MCF 10A (cell line): Measurements from ENCODE around the gene GALNT10. TPM values are rescaled to one million over a fixed set of nuclear protein-coding genes. Genes with fewer than 3 reads are reported as not detected.
A peak's percentile ranks its signal among the peaks of the same experiment; 100 is the strongest.

Source experiments
- BruUV-seq: library from RNA; stranded (reverse); fragments of 400-500 nt; replicated peaks from 2 replicates; lab custom pipeline; 2021; lab: Mats Ljungman, UMichigan
- CTCF ChIA-PET: fragments of 300-600 bp; sonication (Branson Sonifier 250); formaldehyde crosslinking; extraction: SDS; loops from one replicate; lab custom pipeline; 2021; ENCODE audit warnings: antibody characterized with exemption, inconsistent platforms; lab: Yijun Ruan, JAX
- POLR2A ChIA-PET: fragments of 300-600, 350-650 bp; sonication (Branson Sonifier 250); formaldehyde crosslinking; extraction: SDS; loops from one replicate; lab custom pipeline; 2020; ENCODE audit warnings: antibody characterized with exemption, inconsistent platforms; lab: Yijun Ruan, JAX
- DNase-seq: peaks from one replicate; pipeline ENCODE4 v3.0.0-alpha.2; 2018; ENCODE audit not compliant: unreplicated experiment
- H3K27ac Mint-ChIP-seq: one replicate; pipeline ENCODE4 v1.8.0; 2022; ENCODE audit warnings: mild to moderate bottlenecking, low read depth, mixed read lengths; ENCODE audit not compliant: unreplicated experiment
- H3K27me3 Mint-ChIP-seq: one replicate; pipeline ENCODE4 v1.8.0; 2022; ENCODE audit warnings: mixed read lengths; ENCODE audit not compliant: insufficient read depth, unreplicated experiment
- H3K36me3 Mint-ChIP-seq: one replicate; pipeline ENCODE4 v1.8.0; 2022; ENCODE audit warnings: mild to moderate bottlenecking, moderate library complexity, mixed read lengths; ENCODE audit not compliant: insufficient read depth, unreplicated experiment
- H3K4me1 Mint-ChIP-seq: one replicate; pipeline ENCODE4 v1.8.0; 2022; ENCODE audit warnings: mixed read lengths; ENCODE audit not compliant: insufficient read depth, unreplicated experiment
- H3K4me3 Mint-ChIP-seq: one replicate; pipeline ENCODE4 v1.8.0; 2022; ENCODE audit warnings: mild to moderate bottlenecking, moderate library complexity, mixed read lengths; ENCODE audit not compliant: unreplicated experiment
- H3K9me3 Mint-ChIP-seq: one replicate; pipeline ENCODE4 v1.8.0; 2022; ENCODE audit warnings: mixed read lengths; ENCODE audit not compliant: unreplicated experiment
- intact Hi-C: fragments of 100-400 bp; cut with micrococcal nuclease; formaldehyde crosslinking; loops from 2 replicates; pipeline ENCODE4 v1.14.1; 2022
- total RNA-seq: library from RNA; stranded (reverse); gene quantifications from 2 replicates; pipeline ENCODE4 v1.2.3, GENCODE V29; 2022
- TF ChIP-seq, protein P1 (sequence below): fragments of 200-600 bp; IDR thresholded peaks from one replicate; pipeline ENCODE4 v1.8.0; 2022; ENCODE audit warnings: antibody characterized with exemption, mild to moderate bottlenecking; ENCODE audit not compliant: unreplicated experiment

GALNT10 gene
- total RNA-seq, 1 experiment from 2014 or later, result 57.4 TPM

DNA sequence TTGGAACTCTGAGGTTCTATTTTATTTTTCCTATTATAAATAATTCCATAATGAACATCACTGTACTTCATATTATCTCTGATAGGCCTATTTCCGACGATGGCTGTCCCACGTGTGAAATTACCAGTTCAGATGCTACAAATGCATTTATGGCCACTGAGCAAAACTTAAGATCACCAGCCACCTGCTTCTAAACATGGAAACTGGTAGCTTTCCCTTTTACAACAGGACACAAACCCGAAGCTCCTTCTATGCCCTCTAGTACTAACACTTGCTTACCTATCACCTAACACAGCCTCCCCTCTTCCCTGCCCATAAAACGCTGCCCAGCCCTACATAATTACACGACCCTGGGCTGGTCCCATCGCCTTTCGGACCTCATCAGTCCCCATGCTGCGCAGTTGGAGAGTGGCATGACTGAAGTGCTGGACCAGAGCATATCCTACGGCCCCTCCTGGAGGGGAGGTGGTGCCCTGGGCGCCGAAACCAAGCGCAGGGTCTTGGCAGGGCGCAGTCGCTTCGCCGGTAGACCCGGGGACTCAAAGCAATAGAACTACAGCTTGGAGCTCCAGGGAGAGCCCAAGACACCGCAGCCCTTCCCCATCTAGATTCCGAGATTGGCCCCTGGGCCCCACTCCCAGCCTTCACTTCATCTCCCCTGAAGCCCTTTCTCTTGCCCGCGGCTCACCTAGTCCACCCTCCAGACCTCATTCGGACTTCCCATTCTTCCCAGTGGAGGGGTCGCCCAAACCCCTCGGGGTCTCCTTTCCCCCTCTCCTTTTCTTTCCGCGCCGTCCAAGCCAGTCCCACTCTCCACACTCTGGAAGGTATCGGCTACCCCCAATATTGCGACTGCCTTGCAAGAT, 254.3 kb downstream of the GALNT10 start:
- POLR2A ChIA-PET, result interaction anchor here (0.9 to 1.4 kb wide), 7 partner anchors 17 to 415 kb away, joined by 3 to 12 read pairs (median 4); partner anchors contain the start of genes FAM114A2, GALNT10 and MFAP3
- Mint-ChIP-seq H3K36me3 (peaks cover 38% of the 10 kb centered on the region), H3K27ac (peak overlapping the region; percentile 90), H3K4me1 (peaks cover 43% of the 10 kb centered on the region), H3K27me3 (no peaks in the 10 kb centered on the region), H3K4me3 (peak overlapping the region; percentile 99), H3K9me3 (no peaks in the 10 kb centered on the region)
- peak; percentile 29 for DNase-seq
- no TSS peak for BruUV-seq
- intact Hi-C loops, result loop anchor here (1.0 kb wide), 1 partner anchor 21 kb away; no protein-coding TSS in a partner anchor
- CTCF ChIA-PET, result interaction anchor here (0.6 to 1.7 kb wide), 3 partner anchors 22 to 251 kb away, joined by 3 to 8 read pairs (median 3); no protein-coding TSS in a partner anchor
- TF ChIP-seq, protein P1, sequence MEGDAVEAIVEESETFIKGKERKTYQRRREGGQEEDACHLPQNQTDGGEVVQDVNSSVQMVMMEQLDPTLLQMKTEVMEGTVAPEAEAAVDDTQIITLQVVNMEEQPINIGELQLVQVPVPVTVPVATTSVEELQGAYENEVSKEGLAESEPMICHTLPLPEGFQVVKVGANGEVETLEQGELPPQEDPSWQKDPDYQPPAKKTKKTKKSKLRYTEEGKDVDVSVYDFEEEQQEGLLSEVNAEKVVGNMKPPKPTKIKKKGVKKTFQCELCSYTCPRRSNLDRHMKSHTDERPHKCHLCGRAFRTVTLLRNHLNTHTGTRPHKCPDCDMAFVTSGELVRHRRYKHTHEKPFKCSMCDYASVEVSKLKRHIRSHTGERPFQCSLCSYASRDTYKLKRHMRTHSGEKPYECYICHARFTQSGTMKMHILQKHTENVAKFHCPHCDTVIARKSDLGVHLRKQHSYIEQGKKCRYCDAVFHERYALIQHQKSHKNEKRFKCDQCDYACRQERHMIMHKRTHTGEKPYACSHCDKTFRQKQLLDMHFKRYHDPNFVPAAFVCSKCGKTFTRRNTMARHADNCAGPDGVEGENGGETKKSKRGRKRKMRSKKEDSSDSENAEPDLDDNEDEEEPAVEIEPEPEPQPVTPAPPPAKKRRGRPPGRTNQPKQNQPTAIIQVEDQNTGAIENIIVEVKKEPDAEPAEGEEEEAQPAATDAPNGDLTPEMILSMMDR, result no peak

DNA sequence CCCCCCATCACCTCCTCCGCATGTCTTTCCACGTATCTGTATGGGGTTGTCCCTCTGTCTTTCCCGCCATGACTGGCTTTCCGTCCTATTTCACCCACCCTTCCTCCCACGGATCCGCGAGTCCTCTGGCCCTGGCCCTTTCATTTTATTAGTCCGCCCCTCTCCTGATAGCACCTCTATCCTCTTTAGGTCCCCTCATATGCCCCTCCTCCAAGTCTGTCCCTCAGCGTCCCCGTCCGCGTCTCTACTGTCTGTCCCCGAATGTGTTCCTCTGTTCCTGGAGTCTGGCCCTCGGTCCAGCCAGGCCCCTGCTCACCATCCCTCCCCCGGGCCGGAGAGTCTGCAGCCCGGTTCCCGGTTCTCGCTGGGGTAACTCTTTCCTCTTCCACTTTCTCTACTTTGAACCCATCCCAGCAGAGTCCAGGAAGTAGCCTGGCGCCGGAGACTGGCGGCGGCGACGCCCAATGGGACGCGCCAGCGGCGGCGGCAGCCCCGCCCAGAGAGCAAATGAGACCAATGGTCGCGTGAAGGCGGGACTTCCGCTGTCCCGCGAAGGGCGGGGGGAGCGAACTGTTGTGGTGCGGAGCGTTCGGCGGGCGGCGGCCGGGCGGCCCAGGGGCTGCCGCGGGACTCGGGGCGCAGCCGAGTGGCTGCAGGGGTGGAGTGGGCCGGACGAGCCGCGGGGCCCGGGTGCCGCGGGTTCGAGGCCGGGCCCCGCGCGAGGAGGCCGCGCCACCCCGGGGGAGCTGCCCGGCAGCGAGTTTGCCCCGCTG, 255.1 kb downstream of the GALNT10 start, which contains the start of gene SAP30L:
Gene SAP30L (plus strand): TSS at position 576 of the 773 bp plus-strand sequence. CDS start 608 bp downstream, outside the sequence.
- no peaks in the 10 kb centered on the region for H3K27me3 Mint-ChIP-seq
- DNase-seq, result peak; percentile 98
- CTCF ChIA-PET, result interaction anchor here (0.6 to 1.7 kb wide), 4 partner anchors 14 to 21 kb away, joined by 3 to 8 read pairs (median 4); no protein-coding TSS in a partner anchor
- peak within 1 kb of the TSS; percentile 99 for H3K4me3 Mint-ChIP-seq
- H3K9me3 Mint-ChIP-seq, result no peaks in the 10 kb centered on the region
- peaks cover 47% of the 10 kb centered on the region for H3K4me1 Mint-ChIP-seq
- TF ChIP-seq, protein P1, result no peak
- peaks cover 36% of the 10 kb centered on the region for H3K36me3 Mint-ChIP-seq
- intact Hi-C loops, result loop anchor here (1.0 kb wide), 1 partner anchor 20 kb away; no protein-coding TSS in a partner anchor
- no TSS peak for BruUV-seq
- POLR2A ChIA-PET, result interaction anchor here (0.7 to 4.0 kb wide), 12 partner anchors 12 to 1259 kb away, joined by 3 to 34 read pairs (median 4); partner anchors contain the start of genes FAM114A2 and MFAP3
- H3K27ac Mint-ChIP-seq, result peak within 1 kb of the TSS; percentile 90

DNA sequence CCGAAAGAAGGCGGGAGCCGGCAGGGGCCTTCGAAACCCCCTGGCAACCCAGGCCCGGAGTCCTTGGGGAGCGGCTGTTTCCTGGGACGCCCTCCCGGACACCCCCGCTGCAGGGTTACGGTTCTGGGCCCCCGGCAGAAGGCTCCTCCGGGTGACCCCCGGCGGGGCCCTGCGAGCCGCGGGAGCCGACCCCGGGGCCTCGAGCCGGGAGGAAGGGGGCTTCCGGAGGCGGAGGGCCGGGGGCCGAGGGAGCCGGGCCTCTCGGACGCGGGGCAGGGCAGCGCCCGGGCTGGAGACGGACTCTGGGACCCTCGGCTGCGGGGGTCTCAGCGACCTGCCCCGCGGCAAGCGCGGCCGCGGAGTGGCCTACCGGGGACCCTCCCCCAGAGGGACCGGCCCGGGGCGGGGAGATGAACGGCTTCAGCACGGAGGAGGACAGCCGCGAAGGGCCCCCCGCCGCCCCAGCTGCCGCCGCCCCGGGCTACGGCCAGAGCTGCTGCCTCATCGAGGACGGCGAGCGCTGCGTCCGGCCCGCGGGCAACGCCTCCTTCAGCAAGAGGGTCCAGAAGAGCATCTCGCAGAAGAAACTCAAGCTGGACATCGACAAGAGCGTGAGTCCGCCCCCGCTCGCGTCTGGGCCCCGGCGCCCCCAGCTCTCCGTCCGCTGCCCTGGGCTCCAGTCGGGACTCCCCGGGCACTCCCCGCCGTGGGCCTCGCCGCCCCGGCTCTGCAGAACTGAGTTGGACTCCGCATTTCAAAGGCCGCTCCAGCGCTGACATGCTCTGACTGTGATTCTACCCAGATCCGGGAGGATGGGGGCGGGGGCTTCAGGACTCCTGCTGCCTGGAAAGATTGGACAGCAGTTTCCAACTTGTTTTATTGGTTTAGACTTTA, 255.9 kb downstream of the GALNT10 start:
- CTCF ChIA-PET, result interaction anchor here (0.6 to 1.6 kb wide), 9 partner anchors 14 to 516 kb away, joined by 3 to 6 read pairs (median 3); no protein-coding TSS in a partner anchor
- POLR2A ChIA-PET, result interaction anchor here (0.7 to 4.0 kb wide), 18 partner anchors 10 to 1259 kb away, joined by 3 to 34 read pairs (median 4); partner anchors contain the start of genes FAM114A2, GALNT10 and MFAP3
- Mint-ChIP-seq H3K4me3 (peak overlapping the region; percentile 99), H3K27ac (peak overlapping the region; percentile 90), H3K9me3 (no peaks in the 10 kb centered on the region), H3K36me3 (peaks cover 36% of the 10 kb centered on the region), H3K27me3 (no peaks in the 10 kb centered on the region), H3K4me1 (peaks cover 50% of the 10 kb centered on the region)
- TF ChIP-seq, protein P1, result no peak
- intact Hi-C loops, result no loop called here
- BruUV-seq, result no TSS peak
- peak; percentile 63 for DNase-seq
